ENCODE measurements around the gene TCFL5. TPM values are rescaled to one million over a fixed set of nuclear protein-coding genes. Genes with fewer than 3 reads are reported as not detected.

TCFL5 gene
- total and polyA plus RNA-seq, 3 donors from 2014 or later: 66.4 to 184 (median 85.3) TPM

DNA sequence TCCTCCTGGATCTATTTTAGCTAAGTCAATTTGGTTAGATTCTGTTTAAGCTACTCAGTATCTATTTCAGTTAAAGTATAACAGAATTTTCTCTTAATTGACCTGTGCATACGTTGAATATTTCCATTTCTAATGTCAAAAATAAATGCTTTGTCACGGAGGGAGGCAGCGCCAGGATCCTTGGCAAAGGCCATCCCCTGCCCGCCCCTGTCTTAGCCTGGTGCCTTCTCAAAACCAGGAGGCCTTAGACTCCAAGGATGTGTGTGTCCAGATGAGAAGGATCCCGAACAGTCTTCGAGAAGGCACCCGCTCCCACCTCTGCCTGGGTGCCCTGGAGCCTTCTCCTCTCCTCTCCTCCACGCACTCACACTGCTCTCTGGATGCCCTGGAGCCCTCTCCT, 22.4 kb downstream of the TCFL5 start:
- Histone ChIP-seq H3K4me3 (no peak overlapping the region), H3K4me1 (no peaks in the 10 kb centered on the region), H3K27ac (no peak overlapping the region), H3K36me3 (ENCODE audit: low read depth, missing control alignments) (no peaks in the 10 kb centered on the region), H3K27me3 (no peaks in the 10 kb centered on the region), H3K9me3 (no peaks in the 10 kb centered on the region)
- 91 to 93% methylated on average over 8 of the region's 8 CpGs for WGBS, 2 donors
- DNase-seq: no peak
- intact Hi-C loops (cut with DNase I; ENCODE audit: low total_unique reads): no loop called here
- TF ChIP-seq POLR2A (IDR thresholded peaks at IDR 0.05): no peak
- TF ChIP-seq CTCF (IDR thresholded peaks at IDR 0.05): no peak

- Histone ChIP-seq H3K9me3 (no peaks in the 10 kb centered on the region), H3K4me1 (no peaks in the 10 kb centered on the region), H3K36me3 (ENCODE audit: low read depth, missing control alignments) (no peaks in the 10 kb centered on the region), H3K27me3 (no peaks in the 10 kb centered on the region), H3K4me3 (no peak overlapping the region), H3K27ac (no peak overlapping the region)
- intact Hi-C loops (cut with DNase I; ENCODE audit: low total_unique reads): no loop called here
- 87 to 90% methylated on average over 27 of the region's 27 CpGs for WGBS, 2 donors
- no peak for TF ChIP-seq POLR2A (IDR thresholded peaks at IDR 0.05)
- no peak for TF ChIP-seq CTCF (IDR thresholded peaks at IDR 0.05)
- DNase-seq: no peak
Observed at GRCh38 chr20:62838128-62838891, 23.3 kb downstream of the TCFL5 start.

- intact Hi-C loops (cut with DNase I; ENCODE audit: low total_unique reads): no loop called here
- 89 to 96% methylated on average over 8 of the region's 8 CpGs for WGBS, 2 donors
- no peaks in the 10 kb centered on the region for H3K4me1 ChIP-seq
- DNase-seq: no peak
- no peaks in the 10 kb centered on the region for H3K27me3 ChIP-seq
- no peak overlapping the region for H3K4me3 ChIP-seq
- no peak overlapping the region for H3K27ac ChIP-seq
- H3K36me3 ChIP-seq (ENCODE audit: low read depth, missing control alignments): no peaks in the 10 kb centered on the region
- no peaks in the 10 kb centered on the region for H3K9me3 ChIP-seq
- TF ChIP-seq CTCF (IDR thresholded peaks at IDR 0.05) (no peak), POLR2A (IDR thresholded peaks at IDR 0.05) (no peak)
Observed at GRCh38 chr20:62837790-62838127, 23.9 kb downstream of the TCFL5 start.

DNA sequence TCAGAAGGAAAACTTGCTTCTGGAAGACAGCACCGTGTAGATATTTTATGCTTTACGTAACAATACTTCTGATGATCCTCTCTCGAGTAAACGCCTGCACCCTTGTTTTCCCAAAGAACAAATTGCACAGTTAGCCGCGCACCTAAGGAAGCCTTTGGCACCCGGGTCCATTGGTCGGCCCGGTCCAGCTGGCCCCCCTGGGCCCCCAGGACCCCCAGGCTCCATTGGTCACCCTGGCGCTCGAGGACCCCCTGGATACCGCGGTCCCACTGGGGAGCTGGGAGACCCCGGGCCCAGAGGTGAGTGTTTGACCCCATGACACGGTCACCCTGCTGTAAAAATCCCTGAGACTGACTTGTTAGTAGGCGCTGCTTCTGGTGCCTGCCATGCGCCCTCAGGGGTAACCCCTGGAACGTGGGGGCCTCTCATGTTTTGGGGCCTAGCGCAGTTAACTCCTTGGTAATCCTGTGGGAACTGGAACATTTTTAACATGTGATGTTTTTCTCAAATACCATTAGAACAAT, 24.6 kb downstream of the TCFL5 start:
- no peak overlapping the region for H3K4me3 ChIP-seq
- no peak overlapping the region for H3K27ac ChIP-seq
- H3K9me3 ChIP-seq: no peaks in the 10 kb centered on the region
- intact Hi-C loops (cut with DNase I; ENCODE audit: low total_unique reads): no loop called here
- no peak for DNase-seq
- 86 to 93% methylated on average over 12 to 19 of the region's 19 CpGs for WGBS, 2 donors
- TF ChIP-seq CTCF (IDR thresholded peaks at IDR 0.05) (no peak), POLR2A (IDR thresholded peaks at IDR 0.05) (no peak)
- H3K36me3 ChIP-seq (ENCODE audit: low read depth, missing control alignments): no peaks in the 10 kb centered on the region
- H3K27me3 ChIP-seq: no peaks in the 10 kb centered on the region
- no peaks in the 10 kb centered on the region for H3K4me1 ChIP-seq
